AG04450 (cell line): Measurements from ENCODE around the gene TAF8. TPM values are rescaled to one million over a fixed set of nuclear protein-coding genes. Genes with fewer than 3 reads are reported as not detected.

Experiments used
- CTCF ChIA-PET: fragments of 300-600, 350-600 bp; formaldehyde crosslinking; extraction: SDS; loops from one replicate; lab custom pipeline; 2022; ENCODE audit warnings: antibody characterized with exemption, inconsistent platforms; lab: Charles Lee
- POLR2A ChIA-PET: fragments of 350-600 bp; formaldehyde crosslinking; extraction: SDS; loops from one replicate; lab custom pipeline; 2021; ENCODE audit warnings: antibody characterized with exemption, inconsistent platforms; lab: Yijun Ruan, JAX
- DNase-seq: peaks from one replicate; pipeline ENCODE4 v3.0.0-alpha.2; 2011; ENCODE audit warnings: low read depth, low spot score
- H3K27ac ChIP-seq: one replicate; pipeline ENCODE4 v1.5.1; 2012; ENCODE audit warnings: low read depth, low read length, control low read depth
- H3K27me3 ChIP-seq: one replicate; pipeline ENCODE4 v1.6.0; 2012; ENCODE audit warnings: low read length; ENCODE audit not compliant: control insufficient read depth, insufficient read depth
- H3K4me3 ChIP-seq: 2 replicates; pipeline ENCODE4 v1.5.1; 2011; ENCODE audit warnings: mild to moderate bottlenecking, low read depth, low read length, control low read depth
- H3K9me3 ChIP-seq: 2 replicates; pipeline ENCODE4 v1.5.1; 2012; ENCODE audit warnings: low read length; ENCODE audit not compliant: control insufficient read depth, insufficient read depth
- polyA plus RNA-seq: library from polyadenylated mRNA; depleted of rRNA; stranded (reverse); fragments of >200 nt; gene quantifications from 2 replicates; pipeline ENCODE4 v1.2.3, GENCODE V29; 2011
- TF ChIP-seq, protein P1 (sequence below): IDR thresholded peaks from 2 replicates; pipeline ENCODE4 v1.5.1; 2011; ENCODE audit warnings: low read depth, low read length, control low read depth, inconsistent platforms

The TAF8 gene
- polyA plus RNA-seq, 1 experiment: 14.6 TPM

DNA sequence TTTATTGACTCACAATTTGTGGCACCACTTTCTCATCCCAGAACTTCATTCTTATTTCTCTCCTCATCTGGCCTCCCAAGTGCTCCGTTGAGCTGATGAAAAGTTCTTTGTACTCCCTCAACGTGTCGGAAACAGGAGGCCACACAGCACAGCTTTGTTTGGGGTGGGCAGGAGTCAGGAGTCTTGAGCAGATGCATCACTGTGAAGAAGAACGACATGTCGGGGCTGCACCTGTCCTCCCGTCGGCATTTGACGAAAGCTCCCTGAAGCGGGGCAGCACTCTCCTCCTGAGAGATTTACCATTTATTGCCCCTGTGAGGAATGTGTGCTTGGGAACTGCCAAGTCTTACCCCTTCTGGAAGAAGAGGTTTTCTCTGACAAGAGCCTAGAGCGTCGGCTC lies 28.1 kb downstream of the TAF8 start:
- Histone ChIP-seq H3K4me3 (no peak overlapping the region), H3K27ac (no peak overlapping the region), H3K9me3 (no peaks in the 10 kb centered on the region), H3K27me3 (no peaks in the 10 kb centered on the region)
- TF ChIP-seq, protein P1, sequence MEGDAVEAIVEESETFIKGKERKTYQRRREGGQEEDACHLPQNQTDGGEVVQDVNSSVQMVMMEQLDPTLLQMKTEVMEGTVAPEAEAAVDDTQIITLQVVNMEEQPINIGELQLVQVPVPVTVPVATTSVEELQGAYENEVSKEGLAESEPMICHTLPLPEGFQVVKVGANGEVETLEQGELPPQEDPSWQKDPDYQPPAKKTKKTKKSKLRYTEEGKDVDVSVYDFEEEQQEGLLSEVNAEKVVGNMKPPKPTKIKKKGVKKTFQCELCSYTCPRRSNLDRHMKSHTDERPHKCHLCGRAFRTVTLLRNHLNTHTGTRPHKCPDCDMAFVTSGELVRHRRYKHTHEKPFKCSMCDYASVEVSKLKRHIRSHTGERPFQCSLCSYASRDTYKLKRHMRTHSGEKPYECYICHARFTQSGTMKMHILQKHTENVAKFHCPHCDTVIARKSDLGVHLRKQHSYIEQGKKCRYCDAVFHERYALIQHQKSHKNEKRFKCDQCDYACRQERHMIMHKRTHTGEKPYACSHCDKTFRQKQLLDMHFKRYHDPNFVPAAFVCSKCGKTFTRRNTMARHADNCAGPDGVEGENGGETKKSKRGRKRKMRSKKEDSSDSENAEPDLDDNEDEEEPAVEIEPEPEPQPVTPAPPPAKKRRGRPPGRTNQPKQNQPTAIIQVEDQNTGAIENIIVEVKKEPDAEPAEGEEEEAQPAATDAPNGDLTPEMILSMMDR: no peak
- ChIA-PET POLR2A (no interaction called here), CTCF (interaction anchor here (1.0 to 15.9 kb wide), 2 partner anchors 136 to 469 kb away, joined by 5 to 172 read pairs; no protein-coding TSS in a partner anchor)
- DNase-seq: no peak

DNA sequence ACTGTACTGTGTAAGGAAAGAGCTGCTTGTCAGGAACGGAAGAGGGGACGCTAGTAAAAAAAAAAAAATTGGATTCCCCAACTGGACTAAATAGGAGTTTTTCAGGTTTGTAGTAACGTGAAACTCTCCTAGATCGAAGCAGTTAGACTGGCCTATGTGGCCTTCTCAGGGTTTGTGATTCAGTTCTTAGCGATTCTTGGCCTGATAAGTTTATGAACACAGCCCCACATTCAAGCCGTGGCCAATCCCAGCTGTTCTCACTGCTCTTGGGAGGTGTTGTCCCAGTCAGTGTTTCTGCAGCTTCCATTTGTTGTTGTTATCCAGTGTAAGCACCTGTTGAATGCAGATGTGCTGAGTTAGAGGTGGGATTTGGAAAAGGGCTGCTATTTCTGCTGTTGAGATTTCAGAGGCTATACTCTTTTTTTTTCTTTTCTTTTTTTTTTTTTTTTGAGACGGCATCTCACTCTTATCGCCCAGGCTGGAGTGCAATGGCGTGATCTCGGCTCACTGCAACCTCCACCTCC lies 29.7 kb downstream of the TAF8 start:
- no peak overlapping the region for H3K27ac ChIP-seq
- no peak overlapping the region for H3K4me3 ChIP-seq
- POLR2A ChIA-PET: interaction anchor here (0.6 kb wide), 1 partner anchor 125 kb away, joined by 5 read pairs; no protein-coding TSS in a partner anchor
- TF ChIP-seq, protein P1: no peak
- no peaks in the 10 kb centered on the region for H3K27me3 ChIP-seq
- CTCF ChIA-PET: interaction anchor here (15.9 kb wide), 1 partner anchor 134 kb away, joined by 172 read pairs; no protein-coding TSS in a partner anchor
- no peak for DNase-seq
- H3K9me3 ChIP-seq: no peaks in the 10 kb centered on the region

DNA sequence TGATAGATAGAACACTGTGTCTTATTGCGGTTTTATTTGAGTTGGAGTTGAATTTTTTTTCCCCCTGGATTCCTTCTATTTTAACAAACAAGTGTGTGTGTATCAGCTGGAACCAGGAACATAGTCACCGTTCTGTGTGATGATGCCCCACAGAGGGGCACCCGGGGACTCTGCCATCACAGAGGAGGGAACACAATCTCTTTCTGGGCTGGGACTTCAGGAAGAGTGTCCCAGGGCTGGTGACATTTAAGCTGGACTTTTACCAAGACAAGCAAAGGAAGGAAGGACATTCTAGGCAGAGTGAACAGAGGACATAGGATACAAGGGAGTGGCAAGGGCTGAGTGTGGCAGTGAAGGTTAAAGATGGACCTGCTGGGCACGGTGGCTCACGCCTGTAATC lies 33.2 kb downstream of the TAF8 start:
- Histone ChIP-seq H3K27ac (no peak overlapping the region), H3K4me3 (no peak overlapping the region), H3K9me3 (no peaks in the 10 kb centered on the region), H3K27me3 (no peaks in the 10 kb centered on the region)
- DNase-seq: no peak
- TF ChIP-seq, protein P1: no peak
- CTCF ChIA-PET: interaction anchor here (0.6 to 15.9 kb wide), 5 partner anchors 9 to 464 kb away, joined by 3 to 172 read pairs (median 5); partner anchors contain the start of gene BYSL
- POLR2A ChIA-PET: interaction anchor here (0.6 kb wide), 1 partner anchor 21 kb away, joined by 3 read pairs; no protein-coding TSS in a partner anchor

DNA sequence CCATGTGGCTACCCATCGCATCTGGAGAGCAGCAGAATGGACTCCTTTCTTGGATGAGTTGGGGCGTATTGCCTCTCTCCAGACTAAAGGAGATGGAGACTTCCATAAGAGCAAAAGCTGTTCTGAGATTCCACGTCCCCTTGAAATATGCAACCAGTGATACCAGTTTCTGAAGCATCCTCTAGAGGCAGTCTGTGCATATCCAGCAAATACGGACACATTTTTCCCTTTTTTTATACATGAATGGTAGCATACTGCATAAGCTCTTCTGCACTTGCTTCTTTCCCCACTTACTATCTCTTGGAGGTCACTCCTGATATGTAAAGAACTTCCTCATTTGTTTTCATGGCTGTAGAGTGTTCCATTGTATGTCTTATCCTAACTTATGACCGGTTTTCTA lies 34.6 kb downstream of the TAF8 start:
- no peak for DNase-seq
- ChIA-PET POLR2A (no interaction called here), CTCF (interaction anchor here (0.7 to 15.9 kb wide), 4 partner anchors 9 to 129 kb away, joined by 3 to 172 read pairs (median 5); no protein-coding TSS in a partner anchor)
- no peak overlapping the region for H3K4me3 ChIP-seq
- TF ChIP-seq, protein P1: peak; percentile 52
- H3K27ac ChIP-seq: no peak overlapping the region
- H3K27me3 ChIP-seq: no peaks in the 10 kb centered on the region
- no peaks in the 10 kb centered on the region for H3K9me3 ChIP-seq
